Calu3 (cell line): ENCODE measurements around the gene SPATA24. TPM values are rescaled to one million over a fixed set of nuclear protein-coding genes. Genes with fewer than 3 reads are reported as not detected.
"Not testable (repeated sequence)": the region's sequence is repeated elsewhere in the genome, so short reads cannot be mapped to it uniquely, and the experiment has no call there.

Experiments used
- BruUV-seq: library from RNA; stranded (reverse); fragments of 400-500 nt; replicated peaks from 2 replicates; lab custom pipeline; 2021; lab: Mats Ljungman, UMichigan
- CTCF ChIA-PET: fragments of 300-600 bp; sonication (Branson Sonifier 250); formaldehyde crosslinking; loops from one replicate; lab custom pipeline; 2022; ENCODE audit warnings: antibody characterized with exemption; lab: Charles Lee
- DNase-seq: peaks from one replicate; pipeline ENCODE4 v3.0.0; 2022
- H3K27ac Mint-ChIP-seq: one replicate; pipeline ENCODE4 v1.8.0; 2022; ENCODE audit warnings: mixed read lengths; ENCODE audit not compliant: unreplicated experiment
- H3K27me3 Mint-ChIP-seq: one replicate; pipeline ENCODE4 v1.8.0; 2022; ENCODE audit warnings: mixed read lengths; ENCODE audit not compliant: unreplicated experiment
- H3K36me3 Mint-ChIP-seq: one replicate; pipeline ENCODE4 v1.8.0; 2022; ENCODE audit warnings: mild to moderate bottlenecking, moderate library complexity, mixed read lengths; ENCODE audit not compliant: insufficient read depth, unreplicated experiment
- H3K4me1 Mint-ChIP-seq: one replicate; pipeline ENCODE4 v1.8.0; 2022; ENCODE audit warnings: mild to moderate bottlenecking, low read depth, mixed read lengths; ENCODE audit not compliant: unreplicated experiment
- H3K4me3 Mint-ChIP-seq: one replicate; pipeline ENCODE4 v1.8.0; 2022; ENCODE audit warnings: mild to moderate bottlenecking, low read depth, moderate library complexity, mixed read lengths; ENCODE audit not compliant: unreplicated experiment
- H3K9me3 Mint-ChIP-seq: one replicate; pipeline ENCODE4 v1.8.0; 2022; ENCODE audit warnings: low read depth, mixed read lengths; ENCODE audit not compliant: unreplicated experiment
- intact Hi-C: fragments of 100-400 bp; cut with micrococcal nuclease; formaldehyde crosslinking; loops from one replicate; pipeline ENCODE4 v1.10.0; 2022; ENCODE audit not compliant: unreplicated experiment
- total RNA-seq: library from RNA; stranded (reverse); gene quantifications from 2 replicates; pipeline ENCODE4 v1.2.3, GENCODE V29; 2022
- TF ChIP-seq, protein P1 (sequence below): fragments of 200-600 bp; IDR thresholded peaks from one replicate; pipeline ENCODE4 v1.8.0; 2022; ENCODE audit warnings: antibody characterized with exemption; ENCODE audit not compliant: unreplicated experiment

Gene SPATA24
- total RNA-seq, 1 experiment from 2014 or later: 6.8 TPM

DNA sequence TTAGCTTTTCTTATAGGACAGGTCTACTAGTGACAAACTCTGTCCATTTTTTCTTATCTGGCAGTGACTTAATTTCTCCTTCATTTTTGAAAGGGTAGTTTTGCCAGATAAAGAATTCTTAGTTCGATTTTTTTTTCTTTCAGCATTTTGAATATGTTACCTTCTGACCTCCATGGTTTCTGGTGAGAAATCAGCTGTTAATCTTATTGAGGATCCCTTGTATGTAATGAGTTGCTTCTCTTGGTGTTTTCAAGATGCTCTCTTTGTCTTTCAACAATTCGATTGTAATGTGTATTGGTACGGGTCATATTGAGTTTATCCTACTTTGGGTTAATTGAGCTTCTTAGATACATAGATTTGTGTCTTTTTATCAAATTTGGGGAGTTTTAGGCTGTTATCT lies 49.7 kb downstream of the SPATA24 start:
- CTCF ChIA-PET: no interaction called here
- no peak overlapping the region for H3K4me3 Mint-ChIP-seq
- no TSS peak for BruUV-seq
- H3K9me3 Mint-ChIP-seq: no peaks in the 10 kb centered on the region
- DNase-seq: no peak
- H3K27me3 Mint-ChIP-seq: no peaks in the 10 kb centered on the region
- no peak overlapping the region for H3K27ac Mint-ChIP-seq
- intact Hi-C loops: no loop called here
- TF ChIP-seq, protein P1, sequence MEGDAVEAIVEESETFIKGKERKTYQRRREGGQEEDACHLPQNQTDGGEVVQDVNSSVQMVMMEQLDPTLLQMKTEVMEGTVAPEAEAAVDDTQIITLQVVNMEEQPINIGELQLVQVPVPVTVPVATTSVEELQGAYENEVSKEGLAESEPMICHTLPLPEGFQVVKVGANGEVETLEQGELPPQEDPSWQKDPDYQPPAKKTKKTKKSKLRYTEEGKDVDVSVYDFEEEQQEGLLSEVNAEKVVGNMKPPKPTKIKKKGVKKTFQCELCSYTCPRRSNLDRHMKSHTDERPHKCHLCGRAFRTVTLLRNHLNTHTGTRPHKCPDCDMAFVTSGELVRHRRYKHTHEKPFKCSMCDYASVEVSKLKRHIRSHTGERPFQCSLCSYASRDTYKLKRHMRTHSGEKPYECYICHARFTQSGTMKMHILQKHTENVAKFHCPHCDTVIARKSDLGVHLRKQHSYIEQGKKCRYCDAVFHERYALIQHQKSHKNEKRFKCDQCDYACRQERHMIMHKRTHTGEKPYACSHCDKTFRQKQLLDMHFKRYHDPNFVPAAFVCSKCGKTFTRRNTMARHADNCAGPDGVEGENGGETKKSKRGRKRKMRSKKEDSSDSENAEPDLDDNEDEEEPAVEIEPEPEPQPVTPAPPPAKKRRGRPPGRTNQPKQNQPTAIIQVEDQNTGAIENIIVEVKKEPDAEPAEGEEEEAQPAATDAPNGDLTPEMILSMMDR: no peak
- H3K36me3 Mint-ChIP-seq: peaks cover 21% of the 10 kb centered on the region
- no peaks in the 10 kb centered on the region for H3K4me1 Mint-ChIP-seq

DNA sequence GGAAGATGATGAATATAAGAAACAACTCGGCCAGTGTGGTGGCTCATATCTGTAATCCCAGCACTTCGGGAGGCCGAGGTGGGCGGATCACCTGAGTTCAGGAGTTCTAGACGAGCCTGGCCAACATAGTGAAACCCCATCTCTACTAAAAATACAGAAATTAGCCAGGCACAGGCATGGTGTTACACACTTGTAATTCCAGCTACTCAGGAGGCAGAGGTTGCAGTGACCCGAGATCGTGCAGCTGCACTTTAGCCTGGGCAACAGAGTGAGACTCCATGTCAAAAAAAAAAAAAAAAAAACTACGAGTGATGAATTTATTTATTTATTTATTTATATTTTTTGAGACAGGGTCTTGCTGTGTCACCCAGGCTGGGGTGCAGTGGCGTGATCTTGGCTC lies 56.0 kb downstream of the SPATA24 start:
- H3K27me3 Mint-ChIP-seq, DNase-seq, BruUV-seq, H3K9me3 Mint-ChIP-seq, H3K4me3 Mint-ChIP-seq, intact Hi-C loops, H3K27ac Mint-ChIP-seq: not testable (repeated sequence)
- Mint-ChIP-seq H3K36me3 (peaks cover 29% of the 10 kb centered on the region), H3K4me1 (peaks cover 14% of the 10 kb centered on the region)
- CTCF ChIA-PET: interaction anchor here (0.6 kb wide), 2 partner anchors 74 to 248 kb away, joined by 3 to 4 read pairs; no protein-coding TSS in a partner anchor

Other genes starting within 250 kb of the SPATA24 start
- gene SIL1, start 205.7 kb downstream of the SPATA24 start, total RNA-seq: 45.8 and 61.2 TPM in 2 replicates
- gene MATR3, start 110.3 kb downstream of the SPATA24 start, total RNA-seq: 228 and 230 TPM in 2 replicates
- gene PAIP2, start 62.2 kb downstream of the SPATA24 start, total RNA-seq: 73.0 and 81.2 TPM in 2 replicates
- 0.80 and 2.8 TPM in 2 replicates for gene SLC23A1, start 20.8 kb downstream of the SPATA24 start, total RNA-seq
- gene MZB1, start 14.2 kb downstream of the SPATA24 start, total RNA-seq: 0.24 TPM in 1 of 2 replicates, not detected in the other
- 1.9 and 2.4 TPM in 2 replicates for gene PROB1, start 9.0 kb downstream of the SPATA24 start, total RNA-seq
- 6.7 and 9.8 TPM in 2 replicates for gene DNAJC18, start 35.4 kb upstream of the SPATA24 start, total RNA-seq
- not detected in 2 replicates for gene ECSCR, start 58.7 kb upstream of the SPATA24 start, total RNA-seq
- not detected in 2 replicates for gene SMIM33, start 66.9 kb upstream of the SPATA24 start, total RNA-seq
- 34.1 and 79.6 TPM in 2 replicates for gene STING1, start 78.7 kb upstream of the SPATA24 start, total RNA-seq
- gene UBE2D2, start 157.2 kb upstream of the SPATA24 start, total RNA-seq: 179 and 187 TPM in 2 replicates
- 64.1 and 69.1 TPM in 2 replicates for gene CXXC5, start 244.3 kb upstream of the SPATA24 start, total RNA-seq